Uterus (tissue), 4 donors: ENCODE results near the gene ITCH. TPM values are rescaled to one million over a fixed set of nuclear protein-coding genes. Genes with fewer than 3 reads are reported as not detected.
A peak's percentile ranks its signal among the peaks of the same experiment; 100 is the strongest.

Experiments used
- DNase-seq, 2 donors: peaks; one replicate each; pipeline ENCODE4 v3.0.0-alpha.2; 2019 to 2020
- H3K27ac ChIP-seq, 2 donors: fragments of 200-600 bp; sonication (generic); 1 replicate in 1 of 2; 2 replicates in 1 of 2; pipeline ENCODE4 v1.5.1; 2016 to 2018
- H3K27me3 ChIP-seq, 2 donors: fragments of 200-600 bp; sonication (generic); one replicate each; pipeline ENCODE4 v1.5.1; 2018 to 2019; ENCODE audit warnings: control low read depth in 1 of 2
- H3K36me3 ChIP-seq, 2 donors: fragments of 200-600 bp; sonication (generic); one replicate each; pipeline ENCODE4 v1.5.1; 2019; ENCODE audit warnings: control low read depth in 1 of 2
- H3K4me1 ChIP-seq, 2 donors: fragments of 200-600 bp; sonication (generic); one replicate each; pipeline ENCODE4 v1.5.1; 2018 to 2019; ENCODE audit warnings: control low read depth in 1 of 2
- H3K4me3 ChIP-seq, 2 donors: fragments of 200-600 bp; sonication (generic); 1 replicate in 1 of 2; 2 replicates in 1 of 2; pipeline ENCODE4 v1.5.1; 2018 to 2019; ENCODE audit warnings: mild to moderate bottlenecking in 1 of 2
- H3K9me3 ChIP-seq, 2 donors: fragments of 200-600 bp; sonication (generic); one replicate each; pipeline ENCODE4 v1.5.1; 2019; ENCODE audit warnings: control low read depth in 1 of 2
- CTCF ChIP-seq, 4 experiments: fragments of 200-600 bp in 2 of 4; fragments of 450-650 bp in 2 of 4; sonication (generic) in 2 of 4; IDR thresholded peaks; one replicate each; pipeline ENCODE4 v1.5.1; 2016 to 2019; ENCODE audit warnings: antibody characterized with exemption in 4 of 4, mild to moderate bottlenecking in 2 of 4, moderate library complexity in 1 of 4
- POLR2A ChIP-seq, 2 donors: fragments of 450-650 bp; IDR thresholded peaks; one replicate each; pipeline ENCODE4 v1.6.1; 2016; ENCODE audit warnings: antibody characterized with exemption in 2 of 2, mild to moderate bottlenecking in 1 of 2, moderate library complexity in 1 of 2
- intact Hi-C: fragments of 100-400 bp; cut with DNase I; formaldehyde crosslinking; loops from one replicate; pipeline ENCODE4 v1.15.1; 2023; ENCODE audit warnings: low total_unique reads
- total RNA-seq, 4 donors: library from RNA; depleted of rRNA in 3 of 4; stranded (reverse); fragments of >200 nt in 3 of 4; gene quantifications; one replicate each; pipeline versions ENCODE4 v1.1.0 to v1.2.4, GENCODE V29; 2014 to 2023
- donor health status: DM: yes; HTN: yes; CAD: no.

ITCH gene
- total RNA-seq, 4 donors from 2014 or later = 35.6 to 97.9 (median 65.4) TPM

GRCh38 chr20:34522969-34523871, 160.1 kb downstream of the ITCH start:
- TF ChIP-seq CTCF (IDR thresholded peaks at IDR 0.05) = peak in 3 of 4 experiments; percentile 40 to 52 (median 45)
- TF ChIP-seq POLR2A (IDR thresholded peaks at IDR 0.05) = no peak
- intact Hi-C loops = no loop called here
- H3K4me3 ChIP-seq = no peak overlapping the region
- no peaks in the 10 kb centered on the region for H3K27me3 ChIP-seq
- H3K36me3 ChIP-seq = no peaks in the 10 kb centered on the region
- DNase-seq = peak; percentile 34 to 39
- peaks cover 5 to 13% of the 10 kb centered on the region in 2 donors for H3K4me1 ChIP-seq
- peak overlapping the region; percentile 76 to 88 for H3K27ac ChIP-seq
- H3K9me3 ChIP-seq = no peaks in the 10 kb centered on the region

GRCh38 chr20:34524426-34524825, 161.4 kb downstream of the ITCH start:
- intact Hi-C loops = no loop called here
- Histone ChIP-seq H3K4me3 (no peak overlapping the region), H3K27ac (peak overlapping the region; percentile 76 to 88), H3K27me3 (no peaks in the 10 kb centered on the region), H3K36me3 (no peaks in the 10 kb centered on the region), H3K9me3 (no peaks in the 10 kb centered on the region), H3K4me1 (peaks cover 5 to 13% of the 10 kb centered on the region in 2 donors)
- TF ChIP-seq POLR2A (IDR thresholded peaks at IDR 0.05) (no peak), CTCF (IDR thresholded peaks at IDR 0.05) (no peak)
- no peak for DNase-seq

- TF ChIP-seq POLR2A (IDR thresholded peaks at IDR 0.05) (no peak), CTCF (IDR thresholded peaks at IDR 0.05) (no peak)
- DNase-seq = no peak
- no peak overlapping the region for H3K4me3 ChIP-seq
- peaks cover 5 to 13% of the 10 kb centered on the region in 2 donors for H3K4me1 ChIP-seq
- no peaks in the 10 kb centered on the region for H3K9me3 ChIP-seq
- H3K27me3 ChIP-seq = no peaks in the 10 kb centered on the region
- H3K27ac ChIP-seq = peak overlapping the region; percentile 76 to 88
- intact Hi-C loops = no loop called here
- H3K36me3 ChIP-seq = no peaks in the 10 kb centered on the region
These were observed 162.3 kb downstream of the ITCH start for GRCh38 chr20:34525342-34525708.

GRCh38 chr20:34525709-34526416, 162.8 kb downstream of the ITCH start:
- Histone ChIP-seq H3K4me1 (peaks cover 5 to 13% of the 10 kb centered on the region in 2 donors), H3K36me3 (no peaks in the 10 kb centered on the region), H3K27ac (peak overlapping the region; percentile 76 to 88), H3K27me3 (no peaks in the 10 kb centered on the region), H3K4me3 (no peak overlapping the region), H3K9me3 (no peaks in the 10 kb centered on the region)
- TF ChIP-seq CTCF (IDR thresholded peaks at IDR 0.05) (no peak), POLR2A (IDR thresholded peaks at IDR 0.05) (no peak)
- intact Hi-C loops = no loop called here
- DNase-seq = peak; percentile 79 to 90

GRCh38 chr20:34526466-34526865, 163.4 kb downstream of the ITCH start:
- intact Hi-C loops = no loop called here
- TF ChIP-seq CTCF (IDR thresholded peaks at IDR 0.05) = no peak
- TF ChIP-seq POLR2A (IDR thresholded peaks at IDR 0.05) = no peak
- no peak for DNase-seq
- Histone ChIP-seq H3K9me3 (no peaks in the 10 kb centered on the region), H3K27me3 (no peaks in the 10 kb centered on the region), H3K4me3 (no peak overlapping the region), H3K27ac (peak overlapping the region; percentile 76 to 88), H3K36me3 (no peaks in the 10 kb centered on the region), H3K4me1 (peaks cover 5 to 13% of the 10 kb centered on the region in 2 donors)
